Esophagus muscularis mucosa (tissue), 4 donors: Measurements from ENCODE around the gene TSHR.

Experiments
- CTCF ChIP-seq, 3 experiments: fragments of 200-600 bp in 2 of 3; fragments of 450-650 bp in 1 of 3; sonication (generic) in 2 of 3; IDR thresholded peaks; one replicate each; pipeline ENCODE4 v1.5.1; 2017 to 2019; ENCODE audit warnings: antibody characterized with exemption in 3 of 3, mild to moderate bottlenecking in 2 of 3, moderate library complexity in 1 of 3
- EP300 ChIP-seq: sonication (generic); formaldehyde crosslinking; IDR thresholded peaks from one replicate; pipeline ENCODE4 v1.6.1; 2017; ENCODE audit warnings: antibody characterized with exemption
- POLR2A ChIP-seq: fragments of 450-650 bp; IDR thresholded peaks from one replicate; pipeline ENCODE4 v1.6.1; 2017; ENCODE audit warnings: antibody characterized with exemption, moderate library complexity, mild to moderate bottlenecking, low read depth
- POLR2AphosphoS5 ChIP-seq, 2 donors: sonication (generic); formaldehyde crosslinking; IDR thresholded peaks; one replicate each; pipeline ENCODE4 v1.6.1; 2017; ENCODE audit warnings: antibody characterized with exemption in 2 of 2

- TF ChIP-seq POLR2A, result no peak
- no peak for TF ChIP-seq CTCF (IDR thresholded peaks at IDR 0.05)
- TF ChIP-seq POLR2AphosphoS5 (IDR thresholded peaks at IDR 0.05), result no peak
- TF ChIP-seq EP300, result no peak
Measured at GRCh38 chr14:81172353-81172752, 216.9 kb downstream of the TSHR start.
